GM12801 (cell line): ENCODE data around the gene DCANP1.

Experiments
- CTCF ChIP-seq: IDR thresholded peaks from one replicate; pipeline ENCODE4 v1.5.1; 2011; ENCODE audit warnings: control low read depth; ENCODE audit not compliant: insufficient read length; ENCODE audit errors: extremely low read depth

DCANP1 gene

DNA sequence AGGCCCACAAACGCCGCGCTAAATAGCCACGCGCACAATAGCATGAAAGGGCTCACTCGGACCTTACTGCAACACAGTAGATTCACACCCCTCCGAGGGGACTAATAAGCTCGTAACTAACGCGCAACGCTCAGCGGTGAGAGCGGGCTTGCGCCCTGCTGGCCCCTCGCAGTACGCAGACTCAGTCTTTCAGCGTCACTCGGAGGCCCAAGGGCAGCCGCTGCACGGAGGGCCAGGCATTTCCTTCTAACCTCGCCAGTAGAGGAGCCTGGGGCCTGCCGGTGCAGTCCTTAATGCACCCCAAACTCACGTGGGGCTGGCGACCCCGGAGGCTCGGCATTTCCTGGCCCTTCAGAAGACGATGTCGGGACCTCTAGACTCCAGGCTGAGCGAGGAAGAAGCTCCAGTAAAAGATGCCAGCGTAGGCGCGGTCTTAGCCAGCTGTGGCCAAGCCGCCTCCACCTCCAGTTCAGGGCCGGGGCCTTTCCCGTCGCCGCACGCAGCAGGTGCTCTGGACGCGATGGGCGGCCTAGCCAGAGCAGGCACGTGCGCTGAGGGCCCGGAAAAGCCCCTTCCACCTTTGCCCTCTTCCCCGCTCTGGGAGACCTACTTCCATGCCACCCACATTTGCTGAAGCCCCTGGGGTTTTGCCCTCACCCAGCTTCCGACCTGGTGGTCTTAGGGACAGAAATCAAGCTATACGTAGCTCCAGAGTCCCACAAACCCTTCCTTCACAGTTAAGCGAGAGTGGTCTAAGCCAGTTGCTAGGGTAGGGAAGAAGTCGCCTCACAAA lies 43.3 kb upstream of the DCANP1 start:
- no peak for TF ChIP-seq CTCF

GRCh38 chr5:135489466-135490244 lies 42.5 kb upstream of the DCANP1 start:
- TF ChIP-seq CTCF = no peak

- TF ChIP-seq CTCF = no peak
Observed at GRCh38 chr5:135488727-135489465, 41.7 kb upstream of the DCANP1 start.

GRCh38 chr5:135487839-135488514 lies 40.8 kb upstream of the DCANP1 start:
- TF ChIP-seq CTCF = no peak

- no peak for TF ChIP-seq CTCF
Observed at GRCh38 chr5:135487037-135487395, 39.9 kb upstream of the DCANP1 start.

- no peak for TF ChIP-seq CTCF
Observed at GRCh38 chr5:135486131-135487036, 39.2 kb upstream of the DCANP1 start.
